GM12873 (cell line): ENCODE results near the gene FITM2.

Experiments used
- CTCF ChIP-seq: IDR thresholded peaks from 2 replicates; pipeline ENCODE4 v1.5.1; 2012; ENCODE audit warnings: low read depth, mild to moderate bottlenecking, moderate library complexity, low read length, control low read depth; ENCODE audit not compliant: insufficient read depth; ENCODE audit errors: missing control alignments

The FITM2 gene

GRCh38 chr20:44355498-44356352 lies 44.7 kb upstream of the FITM2 start, which contains the start of gene HNF4A:
TSS of gene HNF4A (plus strand) at chr20:44355699. CDS start at chr20:44355805, 106 bp downstream.
- no peak for TF ChIP-seq CTCF

- TF ChIP-seq CTCF: no peak
These were observed 44.0 kb upstream of the FITM2 start for GRCh38 chr20:44354979-44355497.

GRCh38 chr20:44350567-44350966 lies 39.6 kb upstream of the FITM2 start:
- no peak for TF ChIP-seq CTCF

- TF ChIP-seq CTCF: no peak
These were observed 38.3 kb upstream of the FITM2 start for GRCh38 chr20:44349349-44349748.

- no peak for TF ChIP-seq CTCF
These were observed 37.2 kb upstream of the FITM2 start for GRCh38 chr20:44348168-44348659.

GRCh38 chr20:44345147-44345546 lies 34.1 kb upstream of the FITM2 start:
- no peak for TF ChIP-seq CTCF

GRCh38 chr20:44344723-44345122 lies 33.7 kb upstream of the FITM2 start:
- TF ChIP-seq CTCF: no peak
